Stimulated activated CD4-positive, alpha-beta T cell treated with anti-CD3 and anti-CD28 coated beads, Interleukin-1b, Interleukin-23, amount 100 ng/mL, for 48 hours (primary cell): ENCODE data around the gene OPN1MW2.
"Not testable (repeated sequence)": the region's sequence is repeated elsewhere in the genome, so short reads cannot be mapped to it uniquely, and the experiment has no call there.

Experiments
- DNase-seq: peaks from one replicate; pipeline ENCODE4 v3.0.0-alpha.2; 2020

The OPN1MW2 gene

DNA sequence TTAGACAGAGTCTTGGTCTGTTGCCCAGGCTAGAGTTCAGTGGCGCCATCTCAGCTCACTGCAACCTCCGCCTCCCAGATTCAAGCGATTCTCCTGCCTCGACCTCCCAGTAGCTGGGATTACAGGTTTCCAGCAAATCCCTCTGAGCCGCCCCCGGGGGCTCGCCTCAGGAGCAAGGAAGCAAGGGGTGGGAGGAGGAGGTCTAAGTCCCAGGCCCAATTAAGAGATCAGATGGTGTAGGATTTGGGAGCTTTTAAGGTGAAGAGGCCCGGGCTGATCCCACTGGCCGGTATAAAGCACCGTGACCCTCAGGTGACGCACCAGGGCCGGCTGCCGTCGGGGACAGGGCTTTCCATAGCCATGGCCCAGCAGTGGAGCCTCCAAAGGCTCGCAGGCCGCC lies at the start of gene OPN1MW2:
OPN1MW2 (plus strand) TSS at position 301 of the 400 bp plus-strand sequence; CDS start at position 361, 60 bp downstream.
- DNase-seq: not testable (repeated sequence)

DNA sequence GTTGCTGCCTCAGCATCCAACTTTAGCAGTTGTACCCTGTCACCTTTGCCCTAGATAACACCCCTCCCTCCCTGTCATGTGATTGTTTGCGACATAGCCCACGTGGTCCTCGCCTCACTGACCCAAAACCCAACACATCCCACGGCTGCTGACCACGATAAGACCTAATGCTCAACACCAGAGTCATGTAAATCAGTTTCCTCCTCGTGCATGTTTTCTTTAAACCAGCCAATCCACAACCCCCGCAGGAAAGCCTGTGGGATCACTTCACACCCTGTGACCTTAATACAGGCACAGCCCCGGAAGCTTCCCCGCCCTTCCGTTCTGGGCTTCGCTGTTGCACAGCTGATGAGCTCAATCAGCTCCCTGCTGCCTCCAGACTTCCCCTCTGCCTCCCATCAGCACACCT lies 47.0 kb upstream of the OPN1MW2 start:
- not testable (repeated sequence) for DNase-seq

- not testable (repeated sequence) for DNase-seq
These were observed 45.2 kb upstream of the OPN1MW2 start for GRCh38 chrX:154174356-154174755.

GRCh38 chrX:154182296-154182695 lies 37.3 kb upstream of the OPN1MW2 start, which contains the start of gene OPN1MW:
Gene OPN1MW (plus strand): TSS chrX:154182596. CDS start chrX:154182678, 82 bp downstream.
- DNase-seq: not testable (repeated sequence)

DNA sequence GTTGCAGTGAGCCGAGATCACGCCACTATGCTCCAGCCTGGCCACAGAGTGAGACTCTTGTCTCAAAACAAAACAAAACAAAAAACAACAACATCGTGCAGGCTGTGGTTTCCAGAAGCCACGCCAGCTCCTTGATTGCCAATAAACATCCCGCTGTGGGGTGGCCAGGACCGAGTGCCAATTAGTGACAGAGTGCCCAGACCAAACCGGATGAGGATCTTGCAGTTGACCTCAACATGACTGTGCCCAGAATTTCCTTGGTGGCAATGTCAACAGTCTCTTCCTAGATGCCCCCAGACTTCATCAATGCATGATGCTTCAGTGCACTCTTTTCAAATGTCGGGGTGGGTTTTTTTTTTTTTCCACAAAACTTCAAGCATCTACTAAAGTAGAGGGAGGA lies 35.8 kb upstream of the OPN1MW2 start:
- not testable (repeated sequence) for DNase-seq

- DNase-seq: not testable (repeated sequence)
These were observed 26.7 kb upstream of the OPN1MW2 start for GRCh38 chrX:154192846-154193245.

DNA sequence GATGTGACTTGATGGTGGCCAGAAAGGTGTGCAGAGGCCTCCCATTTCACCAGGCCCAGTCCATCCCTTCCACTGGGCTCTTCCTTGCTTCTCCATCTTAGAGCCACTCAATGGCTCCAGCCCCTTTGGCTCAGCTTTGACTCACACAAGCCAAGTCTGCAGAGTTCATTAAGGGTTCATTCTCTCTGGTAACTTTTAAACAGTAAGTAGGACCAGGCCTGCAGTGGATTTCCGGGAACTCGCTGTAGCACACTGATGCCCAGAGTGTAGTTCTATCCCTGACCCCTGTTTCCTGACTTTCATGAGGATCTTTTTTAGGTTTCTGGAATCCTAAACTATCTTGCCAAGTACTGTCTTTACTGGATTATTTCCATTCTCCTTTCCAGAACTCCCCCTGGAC lies 25.2 kb upstream of the OPN1MW2 start:
- not testable (repeated sequence) for DNase-seq

GRCh38 chrX:154196466-154196865 lies 23.1 kb upstream of the OPN1MW2 start:
- not testable (repeated sequence) for DNase-seq

DNA sequence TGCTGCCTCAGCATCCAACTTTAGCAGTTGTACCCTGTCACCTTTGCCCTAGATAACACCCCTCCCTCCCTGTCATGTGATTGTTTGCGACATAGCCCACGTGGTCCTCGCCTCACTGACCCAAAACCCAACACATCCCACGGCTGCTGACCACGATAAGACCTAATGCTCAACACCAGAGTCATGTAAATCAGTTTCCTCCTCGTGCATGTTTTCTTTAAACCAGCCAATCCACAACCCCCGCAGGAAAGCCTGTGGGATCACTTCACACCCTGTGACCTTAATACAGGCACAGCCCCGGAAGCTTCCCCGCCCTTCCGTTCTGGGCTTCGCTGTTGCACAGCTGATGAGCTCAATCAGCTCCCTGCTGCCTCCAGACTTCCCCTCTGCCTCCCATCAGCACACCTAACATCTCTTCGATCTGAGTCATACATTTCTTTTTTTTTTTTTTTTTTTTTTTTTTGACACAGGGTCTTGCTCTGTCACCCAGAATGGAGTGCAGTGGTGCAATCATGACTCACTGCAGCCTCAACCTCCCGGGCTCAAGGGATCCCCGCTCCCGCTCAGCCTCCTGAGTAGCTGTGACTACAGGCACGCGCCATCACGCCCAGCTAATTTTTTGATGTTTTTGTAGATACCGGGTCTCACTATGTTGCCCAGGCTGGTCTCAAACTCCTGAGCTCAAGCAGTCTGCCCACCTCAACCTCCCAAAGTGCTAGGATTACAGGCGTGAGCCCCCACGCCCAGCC lies 9.7 kb upstream of the OPN1MW2 start:
- DNase-seq: not testable (repeated sequence)

GRCh38 chrX:154211057-154211456 lies 8.5 kb upstream of the OPN1MW2 start:
- not testable (repeated sequence) for DNase-seq

DNA sequence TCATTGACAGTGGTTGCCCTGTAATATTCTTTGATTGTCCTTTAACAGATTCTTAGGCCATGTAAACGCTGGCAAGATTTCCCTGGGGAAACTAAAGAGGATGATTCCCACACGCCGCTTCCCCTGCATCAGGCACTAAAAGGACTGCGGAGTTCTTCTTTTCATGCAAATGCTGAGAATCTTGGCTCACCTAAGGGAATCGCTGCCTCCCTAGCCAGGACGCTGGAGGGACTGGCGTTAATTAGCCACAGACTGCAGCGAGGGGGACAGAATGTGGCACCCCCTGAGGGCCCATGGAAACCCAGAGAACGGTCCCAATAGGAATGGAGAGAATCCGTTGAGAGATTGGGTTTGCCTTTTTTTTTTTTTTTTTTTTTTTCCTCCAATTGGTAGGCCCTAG lies 8.1 kb upstream of the OPN1MW2 start:
- not testable (repeated sequence) for DNase-seq

DNA sequence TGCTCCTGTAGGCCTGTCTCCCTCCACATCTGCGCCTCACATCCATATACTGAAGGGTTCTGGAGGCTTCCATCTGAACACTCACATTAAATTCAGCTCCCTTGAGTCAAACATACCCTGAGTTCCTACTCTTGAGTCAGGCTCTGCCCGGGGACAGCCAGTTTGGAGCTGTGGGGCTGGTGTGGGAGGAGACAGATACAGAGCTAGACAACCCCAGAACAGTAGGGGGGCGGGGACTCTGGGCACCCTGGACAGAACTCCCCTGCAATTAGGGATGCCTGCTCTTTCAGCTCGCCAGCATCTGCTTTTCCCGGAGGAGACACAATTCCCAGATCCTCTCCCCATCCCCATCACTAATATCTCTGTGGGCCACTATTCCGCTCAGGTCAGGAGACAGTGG lies 5.7 kb downstream of the OPN1MW2 start:
- DNase-seq: not testable (repeated sequence)

DNA sequence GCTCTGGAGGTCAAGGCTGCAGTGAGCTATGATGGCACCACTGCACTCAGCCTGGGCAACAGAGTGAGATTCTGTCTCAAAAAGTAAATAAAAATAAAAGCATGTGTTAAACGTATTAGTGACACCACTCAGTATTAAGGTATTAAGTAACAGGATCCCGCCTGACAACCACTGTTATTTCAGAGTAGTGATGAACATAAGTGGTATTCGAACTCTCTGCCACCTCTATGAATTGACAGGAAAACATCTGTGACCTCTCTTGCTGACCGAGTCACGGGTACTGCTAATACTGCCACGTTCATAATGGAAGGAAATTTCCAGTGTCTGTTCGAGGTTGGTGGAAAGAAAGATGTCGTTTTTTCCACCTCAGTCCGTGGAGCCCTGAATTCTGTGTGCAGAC lies 7.2 kb downstream of the OPN1MW2 start:
- DNase-seq: not testable (repeated sequence)

DNA sequence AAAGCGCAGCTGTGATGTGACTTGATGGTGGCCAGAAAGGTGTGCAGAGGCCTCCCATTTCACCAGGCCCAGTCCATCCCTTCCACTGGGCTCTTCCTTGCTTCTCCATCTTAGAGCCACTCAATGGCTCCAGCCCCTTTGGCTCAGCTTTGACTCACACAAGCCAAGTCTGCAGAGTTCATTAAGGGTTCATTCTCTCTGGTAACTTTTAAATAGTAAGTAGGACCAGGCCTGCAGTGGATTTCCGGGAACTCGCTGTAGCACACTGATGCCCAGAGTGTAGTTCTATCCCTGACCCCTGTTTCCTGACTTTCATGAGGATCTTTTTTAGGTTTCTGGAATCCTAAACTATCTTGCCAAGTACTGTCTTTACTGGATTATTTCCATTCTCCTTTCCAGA lies 11.9 kb downstream of the OPN1MW2 start:
- DNase-seq: not testable (repeated sequence)

DNA sequence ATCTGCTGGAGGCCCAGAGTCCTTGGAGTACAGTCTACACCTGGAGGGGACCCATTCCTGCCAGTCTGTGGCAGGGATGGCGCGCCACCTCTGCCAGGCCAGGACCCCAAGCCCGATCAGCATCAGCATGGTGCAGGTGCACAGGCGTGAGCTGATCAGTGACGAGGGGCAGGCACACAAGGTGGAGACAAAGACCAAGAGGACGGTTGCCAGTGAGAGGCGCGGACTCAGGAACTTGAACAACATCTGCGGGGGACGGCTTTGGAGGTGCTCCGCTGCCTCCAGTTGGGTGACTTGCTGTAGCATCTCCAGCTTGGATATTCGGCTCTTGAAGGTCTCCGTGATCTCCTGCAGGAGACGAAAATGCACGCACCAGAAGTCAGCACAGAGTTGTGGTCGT lies 14.1 kb downstream of the OPN1MW2 start:
- DNase-seq: not testable (repeated sequence)

GRCh38 chrX:154238939-154239559 lies 19.5 kb downstream of the OPN1MW2 start:
- not testable (repeated sequence) for DNase-seq

- DNase-seq: not testable (repeated sequence)
These were observed 20.5 kb downstream of the OPN1MW2 start for GRCh38 chrX:154239982-154240503.

DNA sequence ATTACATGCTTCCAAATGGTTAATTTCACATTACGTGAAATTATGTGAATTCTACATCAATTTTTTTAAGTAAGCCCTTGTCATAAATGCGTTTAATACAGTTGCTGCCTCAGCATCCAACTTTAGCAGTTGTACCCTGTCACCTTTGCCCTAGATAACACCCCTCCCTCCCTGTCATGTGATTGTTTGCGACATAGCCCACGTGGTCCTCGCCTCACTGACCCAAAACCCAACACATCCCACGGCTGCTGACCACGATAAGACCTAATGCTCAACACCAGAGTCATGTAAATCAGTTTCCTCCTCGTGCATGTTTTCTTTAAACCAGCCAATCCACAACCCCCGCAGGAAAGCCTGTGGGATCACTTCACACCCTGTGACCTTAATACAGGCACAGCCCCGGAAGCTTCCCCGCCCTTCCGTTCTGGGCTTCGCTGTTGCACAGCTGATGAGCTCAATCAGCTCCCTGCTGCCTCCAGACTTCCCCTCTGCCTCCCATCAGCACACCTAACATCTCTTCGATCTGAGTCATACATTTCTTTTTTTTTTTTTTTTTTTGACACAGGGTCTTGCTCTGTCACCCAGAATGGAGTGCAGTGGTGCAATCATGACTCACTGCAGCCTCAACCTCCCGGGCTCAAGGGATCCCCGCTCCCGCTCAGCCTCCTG lies 28.0 kb downstream of the OPN1MW2 start:
- DNase-seq: not testable (repeated sequence)

DNA sequence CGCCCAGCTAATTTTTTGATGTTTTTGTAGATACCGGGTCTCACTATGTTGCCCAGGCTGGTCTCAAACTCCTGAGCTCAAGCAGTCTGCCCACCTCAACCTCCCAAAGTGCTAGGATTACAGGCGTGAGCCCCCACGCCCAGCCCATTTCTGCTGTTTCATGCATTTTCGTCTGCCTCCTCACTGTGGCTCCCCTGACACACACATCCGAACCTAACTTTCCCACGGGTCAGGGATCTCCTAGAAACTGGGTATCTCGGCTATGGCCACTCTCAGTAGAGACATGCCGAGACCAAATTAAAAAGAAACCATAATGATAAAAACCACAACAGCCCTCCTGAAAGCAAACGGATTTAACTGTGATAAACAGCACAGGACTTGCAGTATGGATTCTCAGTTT lies 28.5 kb downstream of the OPN1MW2 start:
- not testable (repeated sequence) for DNase-seq

- DNase-seq: not testable (repeated sequence)
These were observed 37.7 kb downstream of the OPN1MW2 start, which contains the start of gene OPN1MW3 for GRCh38 chrX:154257282-154257681. Gene OPN1MW3 (plus strand): TSS chrX:154257582. CDS start chrX:154257620, 38 bp downstream.

- DNase-seq: not testable (repeated sequence)
These were observed 39.2 kb downstream of the OPN1MW2 start for GRCh38 chrX:154258711-154259110.

DNA sequence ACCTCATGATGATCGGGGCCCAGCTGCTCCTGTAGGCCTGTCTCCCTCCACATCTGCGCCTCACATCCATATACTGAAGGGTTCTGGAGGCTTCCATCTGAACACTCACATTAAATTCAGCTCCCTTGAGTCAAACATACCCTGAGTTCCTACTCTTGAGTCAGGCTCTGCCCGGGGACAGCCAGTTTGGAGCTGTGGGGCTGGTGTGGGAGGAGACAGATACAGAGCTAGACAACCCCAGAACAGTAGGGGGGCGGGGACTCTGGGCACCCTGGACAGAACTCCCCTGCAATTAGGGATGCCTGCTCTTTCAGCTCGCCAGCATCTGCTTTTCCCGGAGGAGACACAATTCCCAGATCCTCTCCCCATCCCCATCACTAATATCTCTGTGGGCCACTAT lies 43.5 kb downstream of the OPN1MW2 start:
- not testable (repeated sequence) for DNase-seq

DNA sequence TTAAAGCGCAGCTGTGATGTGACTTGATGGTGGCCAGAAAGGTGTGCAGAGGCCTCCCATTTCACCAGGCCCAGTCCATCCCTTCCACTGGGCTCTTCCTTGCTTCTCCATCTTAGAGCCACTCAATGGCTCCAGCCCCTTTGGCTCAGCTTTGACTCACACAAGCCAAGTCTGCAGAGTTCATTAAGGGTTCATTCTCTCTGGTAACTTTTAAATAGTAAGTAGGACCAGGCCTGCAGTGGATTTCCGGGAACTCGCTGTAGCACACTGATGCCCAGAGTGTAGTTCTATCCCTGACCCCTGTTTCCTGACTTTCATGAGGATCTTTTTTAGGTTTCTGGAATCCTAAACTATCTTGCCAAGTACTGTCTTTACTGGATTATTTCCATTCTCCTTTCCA lies 49.7 kb downstream of the OPN1MW2 start:
- DNase-seq: not testable (repeated sequence)
